DOHH2 (cell line): ENCODE data around the gene SUN2.

Source experiments
- H3F3A ChIP-seq: fragments of 200-600 bp; sonication (generic), shearing (Covaris generic); 2 replicates; pipeline ENCODE4 v1.6.0; 2016; ENCODE audit warnings: antibody characterized with exemption, mild to moderate bottlenecking; ENCODE audit not compliant: control insufficient read depth, insufficient read depth
- H3K27ac ChIP-seq: fragments of 200-600 bp; sonication (generic); 2 replicates; pipeline ENCODE4 v1.5.1; 2014; ENCODE audit warnings: low read depth, mild to moderate bottlenecking, low read length, moderate library complexity
- H3K27me3 ChIP-seq: fragments of 200-600 bp; sonication (generic); 2 replicates; pipeline ENCODE4 v1.6.1; 2014; ENCODE audit warnings: mild to moderate bottlenecking, low read length, mixed read lengths; ENCODE audit not compliant: control insufficient read depth
- H3K36me3 ChIP-seq: fragments of 200-600 bp; sonication (generic); 2 replicates; pipeline ENCODE4 v1.6.1; 2014; ENCODE audit warnings: mild to moderate bottlenecking, low read length, moderate library complexity, mixed read lengths; ENCODE audit not compliant: control insufficient read depth
- H3K4me1 ChIP-seq: fragments of 200-600 bp; sonication (generic); 2 replicates; pipeline ENCODE4 v1.6.1; 2014; ENCODE audit warnings: mild to moderate bottlenecking, low read length, mixed read lengths; ENCODE audit not compliant: control insufficient read depth
- H3K4me2 ChIP-seq: fragments of 200-600 bp; sonication (generic); 2 replicates; pipeline ENCODE4 v1.6.0; 2014; ENCODE audit warnings: mild to moderate bottlenecking, low read length, moderate library complexity
- H3K4me3 ChIP-seq: fragments of 200-600 bp; sonication (generic); 2 replicates; pipeline ENCODE4 v1.5.1; 2014; ENCODE audit warnings: mild to moderate bottlenecking, low read length, mixed read lengths
- H3K79me2 ChIP-seq: fragments of 200-600 bp; sonication (generic); 2 replicates; pipeline ENCODE4 v1.6.1; 2014; ENCODE audit warnings: mild to moderate bottlenecking, low read length, mixed read lengths; ENCODE audit not compliant: control insufficient read depth
- H3K9me2 ChIP-seq: fragments of 200-600 bp; sonication (generic); replicated peaks from 2 replicates; pipeline ENCODE4 v1.6.1; 2014; ENCODE audit warnings: mild to moderate bottlenecking, low read length, mixed read lengths; ENCODE audit not compliant: control insufficient read depth
- H3K9me3 ChIP-seq: fragments of 200-600 bp; sonication (generic); 2 replicates; pipeline ENCODE4 v1.6.1; 2014; ENCODE audit warnings: antibody characterized with exemption, low read length, mixed read lengths; ENCODE audit not compliant: control insufficient read depth, insufficient read depth
- H4K20me1 ChIP-seq: fragments of 200-600 bp; sonication (generic); 2 replicates; pipeline ENCODE4 v1.6.0; 2014; ENCODE audit warnings: low read depth, mild to moderate bottlenecking, antibody characterized with exemption, low read length, moderate library complexity; ENCODE audit not compliant: control insufficient read depth, insufficient read depth
- CTCF ChIP-seq: fragments of 200-600 bp; sonication (generic); IDR thresholded peaks from one replicate; pipeline ENCODE4 v1.5.1; 2014; ENCODE audit warnings: antibody characterized with exemption, mild to moderate bottlenecking, low read depth, low read length; ENCODE audit not compliant: poor library complexity, severe bottlenecking
- EZH2phosphoT487 ChIP-seq: fragments of 200-600 bp; sonication (generic); IDR thresholded peaks from 2 replicates; pipeline ENCODE4 v1.6.1; 2017; ENCODE audit warnings: borderline replicate concordance, mild to moderate bottlenecking, antibody characterized with exemption, low read length, moderate library complexity, mixed read lengths

SUN2 gene

GRCh38 chr22:38699143-38699542 is 56.7 kb downstream of the SUN2 start:
- no peak overlapping the region for H3K27ac ChIP-seq
- no peaks in the 10 kb centered on the region for H3K9me3 ChIP-seq
- peaks cover 62% of the 10 kb centered on the region for H3K4me1 ChIP-seq

GRCh38 chr22:38698407-38699094 is 57.2 kb downstream of the SUN2 start:
- Histone ChIP-seq H3K79me2 (peaks cover 81% of the 10 kb centered on the region), H3K9me3 (no peaks in the 10 kb centered on the region), H3F3A (peaks cover 16% of the 10 kb centered on the region), H3K9me2 (no peaks in the 10 kb centered on the region), H3K4me2 (peak overlapping the region; percentile 93), H4K20me1 (peaks cover 14% of the 10 kb centered on the region; the same call in 1 of the 2 replicates), H3K36me3 (peaks cover 54% of the 10 kb centered on the region), H3K27ac (no peak overlapping the region), H3K4me3 (peak overlapping the region; percentile 98), H3K27me3 (no peaks in the 10 kb centered on the region), H3K4me1 (peaks cover 64% of the 10 kb centered on the region)
- TF ChIP-seq CTCF (no peak), EZH2phosphoT487 (no peak)

More at GRCh38 chr22:38699143-38699542, 56.7 kb downstream of the SUN2 start:
- Histone ChIP-seq H3K9me2 (no peaks in the 10 kb centered on the region), H4K20me1 (peaks cover 10% of the 10 kb centered on the region; the same call in 1 of the 2 replicates), H3K4me2 (peak overlapping the region; percentile 93), H3K36me3 (peaks cover 49% of the 10 kb centered on the region), H3K79me2 (peaks cover 75% of the 10 kb centered on the region), H3K4me3 (peak overlapping the region; percentile 98), H3F3A (peaks cover 16% of the 10 kb centered on the region), H3K27me3 (no peaks in the 10 kb centered on the region)
- TF ChIP-seq EZH2phosphoT487 (no peak), CTCF (no peak)

GRCh38 chr22:38697425-38698089 is 58.2 kb downstream of the SUN2 start:
- peaks cover 62% of the 10 kb centered on the region for H3K4me1 ChIP-seq
- H3K36me3 ChIP-seq: peaks cover 63% of the 10 kb centered on the region
- H3K4me2 ChIP-seq: peak overlapping the region; percentile 93
- no peaks in the 10 kb centered on the region for H3K9me2 ChIP-seq
- H3K27ac ChIP-seq: no peak overlapping the region
- H3K4me3 ChIP-seq: peak overlapping the region; percentile 98
- no peaks in the 10 kb centered on the region for H3K27me3 ChIP-seq
- H3K79me2 ChIP-seq: peaks cover 90% of the 10 kb centered on the region
- no peaks in the 10 kb centered on the region for H3K9me3 ChIP-seq
- peaks cover 17% of the 10 kb centered on the region; the same call in 1 of the 2 replicates for H4K20me1 ChIP-seq
- TF ChIP-seq EZH2phosphoT487: no peak
- TF ChIP-seq CTCF: no peak
- peaks cover 11% of the 10 kb centered on the region for H3F3A ChIP-seq
